Neutrophil (primary cell): ENCODE measurements around the gene OSBPL10.

Source experiments
- H3K27ac ChIP-seq: fragments of 200-600 bp; sonication (generic); 2 replicates; pipeline ENCODE4 v1.5.1; 2016; ENCODE audit warnings: mild to moderate bottlenecking, moderate library complexity
- H3K27me3 ChIP-seq: fragments of 200-600 bp; sonication (generic); 2 replicates; pipeline ENCODE4 v1.6.0; 2016; ENCODE audit warnings: mild to moderate bottlenecking
- H3K36me3 ChIP-seq: fragments of 200-600 bp; sonication (generic); 2 replicates; pipeline ENCODE4 v1.5.1; 2017
- H3K4me1 ChIP-seq, 2 experiments: fragments of 200-600 bp in 1 of 2; sonication (generic) in 1 of 2; 1 replicate in 1 of 2; 2 replicates in 1 of 2; pipeline versions ENCODE4 v1.5.1 to v1.6.1; 2013 to 2016; ENCODE audit warnings: low read depth in 1 of 2, low read length in 1 of 2, mild to moderate bottlenecking in 1 of 2, moderate library complexity in 1 of 2; ENCODE audit not compliant: control insufficient read depth in 1 of 2, insufficient read depth in 1 of 2
- H3K4me3 ChIP-seq, 2 experiments: fragments of 200-600 bp in 1 of 2; sonication (generic) in 1 of 2; 1 replicate in 1 of 2; 2 replicates in 1 of 2; pipeline ENCODE4 v1.5.1; 2013 to 2016; ENCODE audit warnings: low read depth in 1 of 2, low read length in 1 of 2, mild to moderate bottlenecking in 1 of 2, moderate library complexity in 1 of 2
- H3K9me3 ChIP-seq: fragments of 200-600 bp; sonication (generic); 2 replicates; pipeline ENCODE4 v1.5.1; 2016
- TF ChIP-seq, protein P1 (sequence below): fragments of 200-600 bp; sonication (generic); IDR thresholded peaks from 2 replicates; pipeline ENCODE4 v1.5.1; 2016; ENCODE audit warnings: antibody characterized with exemption

OSBPL10 gene

GRCh38 chr3:31924610-31925270 lies 56.3 kb downstream of the OSBPL10 start:
- Histone ChIP-seq H3K27me3 (no peaks in the 10 kb centered on the region), H3K4me1 (no peaks in the 10 kb centered on the region), H3K27ac (no peak overlapping the region), H3K4me3 (no peak overlapping the region), H3K36me3 (no peaks in the 10 kb centered on the region), H3K9me3 (no peaks in the 10 kb centered on the region)
- TF ChIP-seq, protein P1, sequence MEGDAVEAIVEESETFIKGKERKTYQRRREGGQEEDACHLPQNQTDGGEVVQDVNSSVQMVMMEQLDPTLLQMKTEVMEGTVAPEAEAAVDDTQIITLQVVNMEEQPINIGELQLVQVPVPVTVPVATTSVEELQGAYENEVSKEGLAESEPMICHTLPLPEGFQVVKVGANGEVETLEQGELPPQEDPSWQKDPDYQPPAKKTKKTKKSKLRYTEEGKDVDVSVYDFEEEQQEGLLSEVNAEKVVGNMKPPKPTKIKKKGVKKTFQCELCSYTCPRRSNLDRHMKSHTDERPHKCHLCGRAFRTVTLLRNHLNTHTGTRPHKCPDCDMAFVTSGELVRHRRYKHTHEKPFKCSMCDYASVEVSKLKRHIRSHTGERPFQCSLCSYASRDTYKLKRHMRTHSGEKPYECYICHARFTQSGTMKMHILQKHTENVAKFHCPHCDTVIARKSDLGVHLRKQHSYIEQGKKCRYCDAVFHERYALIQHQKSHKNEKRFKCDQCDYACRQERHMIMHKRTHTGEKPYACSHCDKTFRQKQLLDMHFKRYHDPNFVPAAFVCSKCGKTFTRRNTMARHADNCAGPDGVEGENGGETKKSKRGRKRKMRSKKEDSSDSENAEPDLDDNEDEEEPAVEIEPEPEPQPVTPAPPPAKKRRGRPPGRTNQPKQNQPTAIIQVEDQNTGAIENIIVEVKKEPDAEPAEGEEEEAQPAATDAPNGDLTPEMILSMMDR, result no peak

GRCh38 chr3:31922962-31923361 lies 58.1 kb downstream of the OSBPL10 start:
- Histone ChIP-seq H3K9me3 (no peaks in the 10 kb centered on the region), H3K4me3 (no peak overlapping the region), H3K27me3 (no peaks in the 10 kb centered on the region), H3K4me1 (no peaks in the 10 kb centered on the region), H3K27ac (no peak overlapping the region), H3K36me3 (no peaks in the 10 kb centered on the region)
- TF ChIP-seq, protein P1, result no peak

DNA sequence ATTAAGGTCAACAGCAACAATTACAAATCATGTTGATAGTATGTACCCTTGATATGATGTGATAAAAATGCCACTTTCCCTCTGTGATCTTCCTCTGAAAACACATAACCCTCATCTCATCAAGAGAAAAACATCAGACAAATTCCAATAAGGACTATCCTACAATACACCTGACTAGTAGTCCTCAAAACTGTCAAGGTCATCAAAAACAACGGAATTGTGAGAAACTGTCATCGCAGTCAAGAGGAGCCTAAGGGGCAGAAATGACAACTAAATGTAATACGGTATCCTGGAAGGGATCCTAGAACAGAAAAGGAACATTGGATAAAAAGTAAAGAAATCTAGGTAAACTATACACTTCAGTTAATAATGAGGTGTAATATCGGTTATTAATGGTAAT lies 59.2 kb downstream of the OSBPL10 start:
- Histone ChIP-seq H3K4me1 (no peaks in the 10 kb centered on the region), H3K27ac (no peak overlapping the region), H3K9me3 (no peaks in the 10 kb centered on the region), H3K4me3 (no peak overlapping the region), H3K36me3 (no peaks in the 10 kb centered on the region), H3K27me3 (no peaks in the 10 kb centered on the region)
- TF ChIP-seq, protein P1, result no peak

DNA sequence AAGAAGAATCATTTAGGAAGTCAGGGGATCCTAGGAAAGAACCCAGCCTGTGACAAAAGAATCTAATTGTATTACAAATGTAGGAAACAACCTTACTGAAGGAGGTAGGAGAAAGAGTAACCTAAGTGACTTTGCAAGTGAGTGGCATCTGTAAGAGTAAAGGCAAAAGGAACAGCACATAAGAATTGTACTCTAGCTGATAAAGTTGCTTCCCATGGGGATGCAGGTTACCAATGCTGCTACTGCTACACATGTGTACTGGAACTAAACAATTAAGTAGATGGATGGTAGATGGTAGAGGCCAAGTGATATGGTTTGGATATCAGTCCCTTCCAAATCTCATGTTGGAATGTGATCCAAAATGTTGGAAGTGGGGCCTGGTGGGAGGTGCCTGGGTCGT lies 60.8 kb downstream of the OSBPL10 start:
- TF ChIP-seq, protein P1, result no peak
- H3K27me3 ChIP-seq, result no peaks in the 10 kb centered on the region
- H3K4me1 ChIP-seq, result no peaks in the 10 kb centered on the region
- H3K4me3 ChIP-seq, result no peak overlapping the region
- H3K9me3 ChIP-seq, result no peaks in the 10 kb centered on the region
- H3K36me3 ChIP-seq, result no peaks in the 10 kb centered on the region
- H3K27ac ChIP-seq, result no peak overlapping the region

DNA sequence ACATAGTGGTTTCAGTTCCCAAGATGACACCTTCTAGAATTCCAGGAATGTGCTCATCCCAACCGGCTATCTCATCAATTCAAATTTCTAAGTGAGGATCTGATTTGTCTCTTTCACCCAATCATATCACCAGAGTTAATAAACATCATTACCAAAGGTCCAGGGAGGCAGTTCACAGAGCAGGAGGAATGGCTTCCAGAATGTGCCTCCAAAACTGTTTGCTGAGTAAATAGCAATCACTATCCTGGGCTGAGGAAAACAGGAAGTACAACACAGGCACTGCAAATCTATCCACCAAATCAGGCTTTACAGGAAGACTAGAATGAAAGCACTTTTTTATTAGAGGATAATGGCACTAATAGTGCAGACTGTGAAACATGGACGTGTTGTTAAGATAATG lies 61.5 kb downstream of the OSBPL10 start:
- no peaks in the 10 kb centered on the region for H3K36me3 ChIP-seq
- H3K4me1 ChIP-seq, result no peaks in the 10 kb centered on the region
- no peaks in the 10 kb centered on the region for H3K27me3 ChIP-seq
- TF ChIP-seq, protein P1, result no peak
- no peaks in the 10 kb centered on the region for H3K9me3 ChIP-seq
- H3K4me3 ChIP-seq, result no peak overlapping the region
- no peak overlapping the region for H3K27ac ChIP-seq
